HUES64 (cell line): Measurements from ENCODE around the gene C12orf60.

Experiments used
- H3K27ac ChIP-seq: 2 replicates; pipeline ENCODE4 v1.7.0; 2013; ENCODE audit warnings: low read depth, low read length, inconsistent platforms
- H3K27me3 ChIP-seq: 2 replicates; pipeline ENCODE4 v1.6.1; 2013; ENCODE audit warnings: mild to moderate bottlenecking, low read length; ENCODE audit not compliant: insufficient read depth
- H3K36me3 ChIP-seq: 2 replicates; pipeline ENCODE4 v1.6.1; 2013; ENCODE audit warnings: mild to moderate bottlenecking, low read length; ENCODE audit not compliant: insufficient read depth
- H3K4me1 ChIP-seq: 2 replicates; pipeline ENCODE4 v1.6.1; 2013; ENCODE audit warnings: mild to moderate bottlenecking, low read length, moderate library complexity; ENCODE audit not compliant: insufficient read depth
- H3K4me3 ChIP-seq: 2 replicates; pipeline ENCODE4 v1.5.1; 2013; ENCODE audit warnings: mild to moderate bottlenecking, low read length, moderate library complexity
- H3K9ac ChIP-seq: 2 replicates; pipeline ENCODE4 v1.6.1; 2013; ENCODE audit warnings: mild to moderate bottlenecking, low read depth, low read length
- H3K9me3 ChIP-seq: 2 replicates; pipeline ENCODE4 v1.6.1; 2013; ENCODE audit warnings: low read depth, low read length; ENCODE audit not compliant: insufficient read depth
- WGBS: fragments of 150-250, 120-280 bp; methylation state at CpG from one replicate; pipeline ENCODE4 v1.1.7; 2013; ENCODE audit warnings: missing lambda C conversion rate; 5-methylcytosine and 5-hydroxymethylcytosine counted together

Gene C12orf60

DNA sequence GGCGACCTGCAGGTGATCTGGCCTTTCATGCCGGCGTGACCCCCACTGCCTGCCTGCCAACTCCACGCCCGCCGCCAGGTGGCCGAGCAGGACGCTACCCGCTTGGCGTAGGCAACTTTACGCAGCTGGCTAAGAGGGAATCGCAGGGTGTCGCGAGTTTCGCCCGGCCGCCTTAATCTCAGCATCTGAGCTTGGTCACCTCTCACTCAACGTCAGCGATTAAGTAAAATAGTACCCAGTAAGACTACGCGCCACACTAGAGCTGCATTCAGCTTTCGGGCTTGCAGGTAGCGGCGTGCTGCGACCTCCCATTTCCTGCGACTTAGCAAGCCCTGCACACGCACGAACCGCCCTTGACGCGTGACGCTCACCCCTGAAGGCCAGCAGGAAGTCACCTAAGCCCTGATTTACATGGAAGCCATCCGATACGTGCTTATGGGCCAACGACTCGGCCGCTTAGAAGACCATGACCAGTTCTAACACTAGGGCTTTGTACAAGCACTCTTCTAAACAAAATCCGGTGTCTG is 33.4 kb upstream of the C12orf60 start:
- peaks cover 7% of the 10 kb centered on the region; the same call in 1 of the 2 replicates for H3K36me3 ChIP-seq

DNA sequence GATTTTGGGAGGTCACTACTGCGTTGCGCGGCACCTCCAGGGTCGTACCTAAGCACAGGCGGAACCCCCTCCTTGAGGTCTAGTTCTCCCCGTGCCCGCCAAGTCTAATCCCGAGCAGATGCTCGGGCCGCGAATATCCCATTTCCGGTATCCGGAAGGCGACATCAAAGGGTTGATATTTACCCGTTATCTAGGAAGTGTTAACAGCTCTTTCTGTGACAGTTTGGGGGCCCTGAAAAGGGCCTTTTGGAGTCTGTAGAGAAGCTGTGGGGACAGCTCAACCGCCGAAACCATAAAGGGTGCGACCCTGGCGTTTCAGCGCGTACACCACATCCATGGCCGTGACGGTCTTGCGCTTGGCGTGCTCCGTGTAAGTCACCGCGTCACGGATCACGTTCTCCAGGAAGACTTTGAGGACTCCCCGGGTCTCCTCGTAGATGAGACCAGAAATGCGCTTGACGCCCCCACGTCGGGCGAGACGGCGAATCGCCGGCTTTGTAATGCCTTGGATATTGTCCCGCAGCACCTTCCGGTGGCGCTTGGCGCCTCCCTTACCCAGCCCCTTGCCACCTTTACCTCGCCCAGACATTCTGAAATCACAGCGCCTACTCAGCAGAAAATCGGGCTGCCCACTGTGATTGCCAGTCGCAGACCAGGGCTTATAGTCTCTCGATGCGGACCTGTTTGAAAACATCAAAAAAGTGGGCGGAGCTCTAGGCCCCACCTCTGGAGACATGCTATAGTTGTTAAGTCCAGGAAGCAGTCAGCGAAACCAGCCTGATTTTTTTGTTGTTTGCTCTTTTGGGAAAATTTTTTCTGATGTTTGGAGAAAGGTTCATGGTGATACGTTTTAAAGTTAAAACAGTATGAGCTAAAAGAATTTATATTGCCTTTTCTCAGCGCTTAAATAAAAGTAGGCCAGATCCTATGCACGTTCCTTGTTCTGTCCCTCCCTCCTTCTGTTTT is 32.7 kb upstream of the C12orf60 start:
- peak overlapping the region; percentile 97 for H3K9ac ChIP-seq
- H3K27me3 ChIP-seq: peaks cover 7% of the 10 kb centered on the region; the same call in 1 of the 2 replicates
- H3K4me3 ChIP-seq: peak overlapping the region; percentile 96
- WGBS: under 1% methylated on average over 56 of the region's 56 CpGs
- H3K27ac ChIP-seq: peak overlapping the region; percentile 98
- no peaks in the 10 kb centered on the region for H3K9me3 ChIP-seq
- H3K4me1 ChIP-seq: peaks cover 18% of the 10 kb centered on the region
- peaks cover 7% of the 10 kb centered on the region; the same call in 1 of the 2 replicates for H3K36me3 ChIP-seq

More for the DNA sequence above, 33.4 kb upstream of the C12orf60 start:
- H3K27me3 ChIP-seq: no peaks in the 10 kb centered on the region
- peak overlapping the region; percentile 98 for H3K27ac ChIP-seq
- peak overlapping the region; percentile 97 for H3K9ac ChIP-seq
- H3K4me1 ChIP-seq: peaks cover 13% of the 10 kb centered on the region
- H3K4me3 ChIP-seq: peak overlapping the region; percentile 96
- WGBS: under 1% methylated on average over 38 of the region's 38 CpGs
- no peaks in the 10 kb centered on the region for H3K9me3 ChIP-seq

DNA sequence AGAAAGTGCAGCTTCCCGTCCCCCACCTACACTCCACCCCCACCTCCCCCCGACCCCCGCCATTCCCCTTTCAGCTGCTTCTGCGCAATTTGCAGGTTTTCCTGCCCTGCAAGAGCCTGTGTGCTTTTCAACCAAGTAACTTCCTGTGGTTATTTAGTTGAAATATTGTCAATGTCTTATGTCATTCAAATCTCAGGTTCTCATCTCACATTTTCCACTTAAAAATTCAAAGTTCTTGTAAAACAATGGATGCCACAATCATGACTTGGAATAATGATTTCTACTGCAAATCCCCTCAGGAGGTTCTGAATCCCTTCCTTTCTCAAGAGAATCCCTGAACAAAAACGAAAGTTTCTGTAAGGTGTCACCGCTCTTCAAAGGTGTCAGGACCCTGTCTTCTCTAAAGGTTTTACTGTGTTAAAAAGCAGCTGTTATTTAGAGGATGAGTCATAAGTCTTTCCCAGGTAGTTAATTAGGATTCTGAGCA is 31.8 kb upstream of the C12orf60 start:
- peak overlapping the region; percentile 97 for H3K9ac ChIP-seq
- 6% methylated on average over 2 of the region's 6 CpGs for WGBS
- peaks cover 23% of the 10 kb centered on the region for H3K4me1 ChIP-seq
- no peaks in the 10 kb centered on the region for H3K9me3 ChIP-seq
- H3K4me3 ChIP-seq: peak overlapping the region; percentile 96
- H3K27me3 ChIP-seq: peaks cover 8% of the 10 kb centered on the region; the same call in 1 of the 2 replicates
- H3K27ac ChIP-seq: peak overlapping the region; percentile 98
- H3K36me3 ChIP-seq: peaks cover 5% of the 10 kb centered on the region; the same call in 1 of the 2 replicates

DNA sequence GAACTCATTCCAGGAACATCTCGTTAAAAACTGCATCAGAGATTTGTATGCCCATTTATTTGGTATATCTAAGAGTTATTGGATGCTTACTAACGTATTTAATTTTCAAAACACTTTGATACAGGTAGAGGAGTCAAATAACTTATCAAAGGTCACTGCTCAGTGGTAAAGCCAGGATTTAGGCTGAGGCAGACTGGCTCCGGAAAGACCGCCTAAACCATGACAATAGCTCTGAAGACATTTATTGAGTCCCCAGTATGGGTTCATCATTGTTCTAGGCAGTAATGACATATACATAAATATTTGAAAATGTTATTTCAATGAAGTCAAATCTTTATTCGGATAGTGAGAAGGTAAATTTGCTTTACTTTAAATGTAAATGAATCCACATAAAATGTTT is 30.5 kb upstream of the C12orf60 start:
- Histone ChIP-seq H3K36me3 (no peaks in the 10 kb centered on the region), H3K27me3 (peaks cover 8% of the 10 kb centered on the region; the same call in 1 of the 2 replicates), H3K9me3 (no peaks in the 10 kb centered on the region), H3K9ac (peak overlapping the region; percentile 71; the same call in 1 of the 2 replicates), H3K4me3 (peak overlapping the region; percentile 90), H3K4me1 (peaks cover 33% of the 10 kb centered on the region), H3K27ac (peak overlapping the region; percentile 43; the same call in 1 of the 2 replicates)
- 37% methylated on average over 4 of the region's 5 CpGs for WGBS

DNA sequence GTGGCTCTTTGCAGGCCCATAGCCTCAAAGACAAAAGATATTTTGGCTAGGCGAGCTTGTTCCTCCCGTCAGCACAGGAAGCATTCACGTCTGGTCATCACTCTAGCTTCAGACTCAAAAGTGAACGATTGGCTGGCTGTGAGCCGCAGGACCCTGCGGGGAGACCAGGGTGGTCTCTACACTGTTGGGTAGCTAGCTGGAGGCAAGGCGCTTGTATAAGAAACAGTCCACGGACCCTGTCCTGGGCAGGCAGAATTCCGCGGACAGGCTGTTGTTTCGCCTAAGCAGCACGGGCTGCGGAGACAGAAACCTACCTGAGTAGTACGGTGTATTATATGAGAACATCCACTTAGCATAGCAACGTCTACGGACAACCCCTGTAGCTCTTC is 29.8 kb upstream of the C12orf60 start:
- 30% methylated on average over 16 of the region's 16 CpGs for WGBS
- Histone ChIP-seq H3K4me3 (peak overlapping the region; percentile 90), H3K27ac (peak overlapping the region; percentile 65; the same call in 1 of the 2 replicates)

DNA sequence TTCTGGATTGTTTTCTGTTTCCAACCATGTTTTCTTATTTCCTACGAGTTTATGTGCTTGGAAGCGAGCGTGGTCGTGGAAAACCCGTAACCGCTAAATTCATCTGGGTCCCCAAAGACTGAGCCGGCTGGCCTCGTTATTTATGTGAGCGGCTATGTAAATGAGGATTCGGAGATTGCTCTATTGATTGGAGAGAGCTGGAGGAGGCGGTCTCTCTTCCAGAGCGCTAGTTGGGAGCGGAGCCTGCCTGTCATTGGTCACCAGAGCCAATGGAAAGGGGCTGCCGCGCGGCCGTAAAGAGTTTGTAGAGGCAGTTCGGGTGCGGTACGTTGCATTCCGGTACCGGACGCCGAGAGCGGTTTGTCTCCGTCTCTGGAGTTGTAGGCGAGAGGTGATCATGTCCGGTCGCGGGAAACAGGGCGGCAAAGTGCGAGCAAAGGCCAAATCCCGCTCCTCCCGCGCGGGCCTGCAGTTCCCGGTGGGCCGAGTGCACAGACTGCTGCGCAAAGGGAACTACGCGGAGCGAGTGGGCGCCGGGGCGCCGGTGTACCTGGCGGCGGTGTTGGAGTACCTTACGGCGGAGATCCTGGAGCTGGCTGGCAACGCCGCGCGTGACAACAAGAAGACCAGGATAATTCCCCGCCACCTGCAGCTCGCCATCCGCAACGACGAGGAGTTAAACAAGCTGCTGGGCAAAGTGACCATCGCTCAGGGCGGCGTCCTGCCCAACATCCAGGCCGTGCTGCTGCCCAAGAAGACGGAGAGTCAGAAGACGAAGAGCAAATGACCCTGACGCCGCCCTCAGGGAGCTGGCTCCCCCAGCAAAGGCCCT is 29.2 kb upstream of the C12orf60 start:
- Histone ChIP-seq H3K27me3 (peaks cover 8% of the 10 kb centered on the region; the same call in 1 of the 2 replicates), H3K4me1 (peaks cover 27% of the 10 kb centered on the region), H3K9ac (peak overlapping the region; percentile 88), H3K27ac (peak overlapping the region; percentile 67), H3K4me3 (peak overlapping the region; percentile 90), H3K9me3 (no peaks in the 10 kb centered on the region), H3K36me3 (no peaks in the 10 kb centered on the region)
- WGBS: 2% methylated on average over 67 of the region's 67 CpGs

More for the DNA sequence above, 29.8 kb upstream of the C12orf60 start:
- Histone ChIP-seq H3K27me3 (peaks cover 8% of the 10 kb centered on the region; the same call in 1 of the 2 replicates), H3K36me3 (no peaks in the 10 kb centered on the region), H3K9me3 (no peaks in the 10 kb centered on the region), H3K9ac (peak overlapping the region; percentile 71), H3K4me1 (peaks cover 28% of the 10 kb centered on the region)

DNA sequence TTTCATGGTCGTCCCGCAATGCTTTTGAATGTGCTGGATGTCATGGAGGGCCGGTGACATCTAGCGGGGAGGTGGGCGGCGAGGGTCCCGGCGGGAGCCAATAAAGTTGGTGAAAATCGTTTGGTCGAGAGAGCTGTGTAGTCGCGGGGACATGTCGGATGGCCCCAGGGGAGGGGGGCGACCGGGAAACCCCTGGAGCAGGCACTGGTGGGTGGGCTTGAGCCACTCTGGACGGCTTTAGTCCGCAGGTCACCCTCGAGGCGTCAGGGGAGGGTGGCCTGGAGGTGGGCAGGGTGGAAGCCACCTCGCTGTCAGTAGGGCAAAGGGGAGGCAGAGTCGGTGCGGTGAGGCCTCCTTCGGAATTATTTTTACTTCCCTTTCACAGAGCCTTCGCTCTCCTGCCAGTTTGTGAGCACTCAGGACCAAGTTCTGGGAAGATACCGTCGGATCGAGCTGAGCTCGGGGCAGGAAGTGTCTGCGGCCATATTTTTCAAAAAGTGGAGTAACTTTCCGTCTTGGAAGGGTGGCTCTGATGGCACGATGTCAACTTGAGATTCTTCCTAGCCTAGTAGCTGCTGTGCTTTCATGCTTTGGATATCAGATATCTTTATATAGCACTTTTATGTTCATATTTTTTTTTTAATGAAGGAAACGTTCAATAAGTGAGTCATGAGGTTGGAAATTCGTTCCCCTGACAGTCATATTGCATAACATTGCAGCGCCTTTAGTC is 28.4 kb upstream of the C12orf60 start:
- 6% methylated on average over 34 of the region's 34 CpGs for WGBS
- Histone ChIP-seq H3K27me3 (peaks cover 8% of the 10 kb centered on the region; the same call in 1 of the 2 replicates), H3K4me1 (peaks cover 27% of the 10 kb centered on the region), H3K9me3 (no peaks in the 10 kb centered on the region), H3K9ac (peak overlapping the region; percentile 88), H3K36me3 (no peaks in the 10 kb centered on the region), H3K4me3 (peak overlapping the region; percentile 90), H3K27ac (no peak overlapping the region)

DNA sequence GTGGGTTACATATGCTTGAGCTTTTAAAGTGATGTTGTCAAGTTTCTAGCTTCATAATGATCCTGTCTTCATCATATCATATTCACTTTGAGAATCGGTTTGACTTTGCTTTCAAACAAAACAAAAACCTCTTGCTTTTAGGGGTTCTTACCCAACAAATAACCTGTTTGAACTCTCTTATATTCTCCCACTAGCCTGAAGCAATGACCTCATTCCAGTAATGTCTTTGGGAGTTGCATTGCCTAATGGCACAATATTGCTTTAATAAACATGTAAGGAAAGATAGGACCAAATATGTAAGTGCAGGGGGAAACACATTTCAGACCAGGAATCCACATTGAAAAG is 27.9 kb upstream of the C12orf60 start:
- Histone ChIP-seq H3K27me3 (peaks cover 8% of the 10 kb centered on the region; the same call in 1 of the 2 replicates), H3K4me3 (peak overlapping the region; percentile 90), H3K27ac (no peak overlapping the region), H3K9ac (0 out of 2 replicates have a peak overlapping the region, but pooled peaks have one; percentile 88), H3K36me3 (no peaks in the 10 kb centered on the region), H3K9me3 (no peaks in the 10 kb centered on the region), H3K4me1 (peaks cover 27% of the 10 kb centered on the region)
- WGBS: 68% methylated on average over 1 of the region's 1 CpG

DNA sequence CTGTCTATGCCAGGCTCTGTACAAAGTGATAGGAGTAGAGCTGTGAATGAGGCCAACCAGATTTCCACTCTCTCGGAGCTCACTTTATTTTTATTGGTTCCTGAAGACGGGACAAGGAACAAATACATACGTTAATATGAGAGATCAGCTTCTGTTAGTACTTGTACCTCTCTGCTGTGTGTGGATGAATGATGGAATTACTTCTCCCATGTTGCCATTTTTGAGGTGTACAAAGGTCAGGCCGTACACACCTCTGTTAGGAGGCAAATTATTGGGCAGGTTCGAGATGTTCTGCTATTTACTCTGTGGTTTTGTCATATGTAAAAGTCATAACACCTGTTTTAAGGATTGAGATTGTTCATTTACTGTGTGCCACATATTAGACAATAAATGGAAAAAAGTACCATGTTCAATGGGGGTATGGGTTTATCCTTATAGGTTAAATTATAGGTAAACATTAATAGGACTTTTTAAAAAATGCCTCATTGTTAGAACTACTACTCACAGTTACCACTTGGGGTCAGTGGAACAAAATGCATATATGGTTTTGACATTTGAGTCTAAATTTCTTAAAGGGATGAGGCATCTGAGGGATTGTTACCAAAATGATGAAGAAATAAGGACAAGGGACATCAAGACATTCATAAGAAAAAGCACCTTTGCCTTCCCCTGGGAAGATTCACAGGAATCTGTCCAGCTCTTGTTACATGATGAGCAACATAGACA is 27.1 kb upstream of the C12orf60 start:
- WGBS: 94% methylated on average over 5 of the region's 5 CpGs
- peak overlapping the region; percentile 90; the same call in 1 of the 2 replicates for H3K4me3 ChIP-seq
- H3K9me3 ChIP-seq: no peaks in the 10 kb centered on the region
- H3K27ac ChIP-seq: no peak overlapping the region
- peaks cover 8% of the 10 kb centered on the region; the same call in 1 of the 2 replicates for H3K27me3 ChIP-seq
- no peaks in the 10 kb centered on the region for H3K36me3 ChIP-seq
- peaks cover 27% of the 10 kb centered on the region for H3K4me1 ChIP-seq
- H3K9ac ChIP-seq: no peak overlapping the region
